GM19463 (cell line): ENCODE measurements around the gene DNAH8.
"Not testable (repeated sequence)": the region's sequence is repeated elsewhere in the genome, so short reads cannot be mapped to it uniquely, and the experiment has no call there.

Experiments used
- ATAC-seq: cut with Tn5 transposase; IDR thresholded peaks from one replicate; pipeline ENCODE4 v1.9.1; 2021; ENCODE audit warnings: mild to moderate bottlenecking, moderate library complexity; ENCODE audit not compliant: unreplicated experiment

DNAH8 gene

DNA sequence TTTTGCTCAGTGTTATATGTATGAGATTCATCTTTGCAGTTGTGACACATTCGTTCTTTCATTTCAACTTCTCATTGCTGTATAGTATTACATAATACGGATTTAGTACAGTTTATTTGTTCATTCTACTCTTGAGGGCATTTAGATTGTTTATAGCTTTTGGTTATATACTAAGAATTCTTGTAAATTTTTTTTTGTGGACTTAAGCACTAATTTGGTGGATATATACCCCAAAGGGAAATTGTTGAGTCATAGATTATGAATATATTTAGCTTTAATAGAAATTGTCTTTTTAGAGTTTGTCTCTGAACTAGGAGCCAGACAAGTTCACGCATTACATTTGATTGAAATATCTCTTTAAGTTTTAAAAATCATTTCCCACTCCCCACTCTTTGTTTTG lies 79.6 kb downstream of the DNAH8 start:
- no peak for ATAC-seq

DNA sequence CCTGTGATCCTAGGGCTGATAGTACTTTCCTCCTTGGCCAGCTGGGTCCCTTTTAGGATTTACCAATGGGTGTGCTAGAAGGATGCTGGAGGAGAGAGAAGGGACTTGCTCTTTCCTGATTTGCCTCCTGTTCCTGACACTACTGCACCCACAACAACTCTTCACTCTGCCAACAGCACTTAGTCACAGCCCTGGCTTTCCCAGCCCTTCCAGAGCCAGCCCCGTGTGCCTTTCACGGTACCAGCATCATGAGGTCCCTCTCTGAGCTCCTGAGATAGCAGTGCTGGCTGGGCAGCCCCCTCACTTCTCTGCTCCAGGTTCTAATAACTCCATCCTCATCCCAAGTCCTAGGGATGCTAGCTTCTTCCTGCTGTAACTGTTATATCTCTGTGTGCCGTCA lies 80.9 kb downstream of the DNAH8 start:
- ATAC-seq, result no peak

DNA sequence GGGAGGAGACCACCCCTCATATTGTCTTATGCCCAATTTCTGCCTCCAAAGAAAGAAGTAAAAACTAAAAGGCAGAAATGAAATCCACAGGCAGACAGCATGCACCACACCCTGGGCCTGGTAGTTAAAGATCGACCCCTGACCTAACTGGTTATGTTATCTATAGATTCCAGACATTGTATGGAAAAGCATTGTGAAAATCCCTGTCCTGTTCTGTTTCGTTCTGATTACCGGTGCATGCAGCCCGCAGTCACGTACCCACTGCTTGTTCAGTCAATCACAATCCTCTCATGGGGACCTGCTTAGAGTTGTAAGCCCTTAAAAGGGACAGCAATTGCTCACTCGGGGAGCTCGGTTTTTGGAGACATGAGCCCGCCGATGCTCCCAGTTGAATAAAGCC lies 81.3 kb downstream of the DNAH8 start:
- ATAC-seq, result not testable (repeated sequence)

DNA sequence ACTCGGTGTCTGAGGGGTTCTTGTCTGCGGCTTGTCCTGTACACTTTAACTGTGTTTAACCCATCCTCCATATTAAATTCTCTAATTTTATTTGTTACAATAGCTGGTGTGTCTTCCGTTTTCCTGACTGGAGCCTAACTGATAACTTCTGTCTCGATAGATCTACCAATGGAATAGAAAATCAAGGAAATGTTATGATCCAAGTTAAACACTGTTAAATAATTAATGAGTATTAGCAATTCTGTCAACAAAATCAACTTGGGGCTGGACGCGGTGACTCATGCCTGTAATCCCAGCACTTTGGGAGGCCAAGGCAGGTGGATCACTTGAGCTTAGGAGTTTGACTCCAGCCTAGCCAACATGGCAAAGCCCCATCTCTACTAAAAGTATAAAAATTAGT lies 81.7 kb downstream of the DNAH8 start:
- no peak for ATAC-seq

DNA sequence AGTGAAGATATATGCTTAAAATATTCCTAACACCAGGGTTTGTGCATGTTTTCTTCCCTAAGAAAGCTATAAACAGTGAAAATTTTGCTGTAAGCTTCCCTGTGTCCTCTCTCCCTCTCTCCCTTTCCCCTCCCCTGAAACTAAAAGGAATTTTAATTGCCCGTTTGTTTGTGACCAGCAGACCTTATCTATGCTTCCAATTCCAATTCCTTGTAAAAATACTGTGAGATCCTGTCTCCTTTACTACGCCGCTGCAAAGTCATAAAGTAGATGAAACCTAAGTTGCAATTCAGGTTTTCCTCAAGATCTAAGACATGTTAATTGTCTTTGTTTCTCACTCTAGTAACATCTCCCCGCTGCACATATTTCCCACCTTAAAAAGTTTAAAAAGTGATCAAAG lies 82.3 kb downstream of the DNAH8 start:
- ATAC-seq, result no peak

DNA sequence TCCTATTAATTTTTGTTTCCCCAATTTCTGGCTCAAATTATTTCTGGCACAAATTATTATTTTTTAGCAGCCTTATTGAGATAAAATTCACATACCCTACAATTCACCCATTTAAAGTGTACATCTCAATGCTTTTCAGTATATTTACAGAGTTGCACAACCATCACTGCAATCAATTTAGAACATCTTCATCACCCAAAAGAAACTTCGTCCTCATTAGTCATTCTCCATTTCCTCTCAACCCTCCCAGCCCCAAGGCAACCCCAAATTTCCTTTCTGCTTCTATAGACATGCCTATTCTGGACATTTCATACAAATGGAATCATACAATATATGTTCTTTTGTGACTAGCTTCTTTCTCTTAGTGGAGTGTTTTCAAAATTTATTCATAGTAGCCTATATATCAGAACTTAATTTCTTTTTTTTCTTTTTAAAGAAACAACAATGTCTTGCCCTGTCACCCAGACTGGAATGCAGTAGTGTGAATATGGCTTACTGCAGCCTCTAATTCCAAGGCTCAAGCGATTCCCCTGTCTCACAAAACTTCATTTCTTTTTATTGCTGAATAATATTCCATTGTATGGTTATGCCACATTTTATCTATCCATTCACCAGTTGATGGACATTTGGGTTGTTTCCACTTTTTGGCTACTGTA lies 84.5 kb downstream of the DNAH8 start:
- ATAC-seq, result no peak

DNA sequence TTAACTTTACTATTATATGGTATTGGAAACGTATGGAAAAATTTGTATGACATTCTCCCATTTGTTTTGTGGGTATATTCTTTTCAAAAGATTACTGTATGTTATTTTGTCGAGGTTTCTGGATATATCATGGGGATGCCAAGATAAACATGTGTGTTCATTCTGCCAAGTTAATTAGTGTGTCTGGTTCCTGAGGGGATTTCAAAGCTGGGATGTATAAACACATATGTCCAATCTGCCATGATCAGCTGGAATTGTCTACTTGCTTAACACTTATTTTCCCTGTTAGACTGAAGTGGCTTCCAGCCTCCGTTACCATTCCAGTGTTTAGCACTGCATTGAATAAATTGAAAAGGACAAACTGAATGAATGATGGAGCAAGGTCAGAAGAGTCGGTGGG lies 86.2 kb downstream of the DNAH8 start:
- no peak for ATAC-seq

DNA sequence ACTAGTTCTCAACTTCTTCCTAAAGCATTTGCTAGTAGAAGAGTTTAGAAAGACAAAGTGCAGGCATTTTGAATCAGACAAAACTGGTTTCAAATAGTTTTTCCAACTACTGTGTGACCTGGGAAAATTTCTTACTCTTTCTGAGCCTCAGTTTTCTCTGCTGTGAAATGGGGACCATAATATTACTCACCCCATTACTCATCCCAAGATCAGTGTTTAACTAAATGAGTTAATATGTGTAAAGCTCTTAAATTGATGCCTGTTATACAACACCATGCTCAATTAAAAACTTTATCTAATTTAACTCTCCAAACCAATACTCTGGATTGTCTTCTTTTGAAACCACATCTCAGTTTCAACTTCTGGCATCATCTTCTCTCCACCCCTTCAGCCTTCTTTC lies 87.4 kb downstream of the DNAH8 start:
- ATAC-seq, result no peak

DNA sequence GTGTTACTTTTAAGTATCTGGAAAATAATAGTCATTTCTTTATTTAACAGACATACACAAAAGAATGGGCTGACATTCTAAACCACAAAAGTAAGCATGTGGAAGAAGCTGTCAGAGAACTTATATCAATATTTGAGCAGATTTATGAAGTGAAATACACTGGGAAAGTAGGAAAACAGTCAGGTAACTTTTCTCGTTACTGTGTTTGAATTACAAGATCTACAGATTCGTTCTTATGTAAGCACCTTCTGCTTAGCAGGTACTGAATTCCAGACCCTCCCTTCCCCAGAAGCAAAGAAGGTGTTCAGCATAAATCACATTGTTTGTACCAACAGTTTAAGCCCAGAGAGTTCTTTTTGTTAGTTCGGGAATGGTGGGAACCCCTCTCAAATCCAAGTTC lies 88.0 kb downstream of the DNAH8 start:
- ATAC-seq, result no peak

DNA sequence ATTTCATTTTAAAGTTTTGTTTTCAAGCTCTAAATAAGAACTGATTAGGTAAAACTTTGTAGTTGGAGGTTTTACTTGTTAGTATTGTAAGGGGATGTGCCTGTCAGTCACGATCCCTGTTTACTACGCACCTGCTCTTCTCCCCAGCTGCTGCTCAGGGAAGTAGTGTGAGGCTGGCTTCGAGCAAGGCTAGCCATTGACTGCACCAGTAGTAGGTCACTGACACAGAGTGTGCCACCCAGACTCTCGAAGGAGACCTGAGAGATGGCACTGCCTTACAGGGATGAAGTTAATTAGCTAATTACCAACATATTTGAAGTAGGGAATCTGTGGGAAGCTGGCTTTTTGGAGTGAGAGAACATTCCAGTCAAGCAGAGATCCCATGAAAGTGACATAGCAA lies 89.2 kb downstream of the DNAH8 start:
- ATAC-seq, result no peak

DNA sequence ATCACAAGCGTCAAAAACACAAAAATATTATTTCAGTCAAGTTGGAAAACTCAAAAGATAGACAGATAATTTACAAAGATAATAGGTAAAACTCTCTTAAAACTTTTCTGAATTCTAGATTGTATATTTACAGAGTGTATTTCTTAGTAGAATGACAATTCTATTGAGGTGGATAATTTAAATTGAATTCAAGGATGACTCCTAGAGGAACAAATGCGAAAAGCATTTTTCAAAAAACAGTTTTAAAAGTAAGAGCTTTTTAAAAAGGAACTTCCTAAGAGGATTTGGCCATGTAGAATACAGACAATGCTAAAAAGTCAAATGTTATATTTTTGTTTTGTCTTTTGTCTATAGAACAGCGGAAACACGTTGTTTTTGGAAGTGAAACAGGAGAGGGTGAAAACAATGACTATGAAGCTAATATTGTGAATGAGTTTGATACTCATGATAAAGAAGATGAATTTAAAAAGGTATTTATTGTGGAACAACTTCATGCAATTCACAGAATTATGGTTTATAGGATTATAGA lies 90.1 kb downstream of the DNAH8 start:
- no peak for ATAC-seq

DNA sequence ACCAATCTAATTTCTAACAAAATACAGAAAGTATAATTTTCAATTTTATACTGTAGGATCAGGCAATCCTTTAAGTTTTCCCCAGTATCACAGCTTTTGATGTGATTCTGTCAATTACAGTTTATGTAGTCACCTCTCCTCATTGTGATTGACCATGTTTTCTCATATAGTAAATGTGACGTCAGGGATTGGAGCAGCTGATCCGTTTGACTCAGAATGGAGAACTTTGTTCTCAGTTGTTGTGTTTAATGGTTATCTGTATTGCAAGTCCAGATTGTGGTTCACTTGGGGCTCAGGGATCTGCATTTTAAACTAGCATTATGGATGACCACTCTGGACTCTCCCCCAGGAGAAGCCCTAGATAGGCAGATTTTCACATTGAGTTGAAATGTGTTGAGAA lies 90.6 kb downstream of the DNAH8 start:
- ATAC-seq, result no peak

DNA sequence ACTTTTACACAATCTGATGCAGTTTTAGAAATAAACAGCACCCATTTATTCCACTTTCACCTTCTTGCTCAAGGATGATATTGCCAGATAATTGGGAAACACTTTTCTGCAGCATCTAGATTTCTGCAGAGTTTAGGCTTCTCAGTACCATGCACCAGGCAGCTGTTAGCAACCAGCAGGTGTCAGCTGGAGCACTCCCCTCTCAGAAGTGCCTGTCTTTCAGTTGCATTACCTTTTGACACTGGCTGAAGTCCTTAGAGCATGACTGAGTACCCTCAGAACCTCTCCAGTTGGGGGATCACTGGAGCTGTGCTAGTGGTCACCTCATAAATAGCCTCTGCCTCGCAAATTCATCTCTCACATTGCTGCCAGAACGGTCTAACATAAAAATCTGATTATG lies 91.2 kb downstream of the DNAH8 start:
- no peak for ATAC-seq

DNA sequence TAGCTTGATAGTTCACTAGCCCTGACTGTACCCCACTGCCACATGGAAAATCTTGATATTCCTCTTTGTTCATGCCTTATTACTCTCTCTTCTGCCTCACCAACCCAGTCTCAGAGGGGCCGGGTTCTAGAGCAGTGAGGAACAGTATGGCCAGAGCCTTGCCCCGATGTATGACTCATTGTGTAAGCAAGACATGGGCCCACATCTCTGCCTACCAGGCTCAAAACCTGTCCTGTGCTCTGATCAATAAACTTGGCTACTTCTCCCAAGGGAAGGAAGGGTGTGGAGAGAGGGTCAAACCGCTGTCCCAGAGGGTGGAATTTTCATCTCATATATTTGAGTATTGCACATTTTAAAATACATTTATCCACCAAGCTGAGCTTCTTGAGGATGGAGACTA lies 91.7 kb downstream of the DNAH8 start:
- ATAC-seq, result no peak

DNA sequence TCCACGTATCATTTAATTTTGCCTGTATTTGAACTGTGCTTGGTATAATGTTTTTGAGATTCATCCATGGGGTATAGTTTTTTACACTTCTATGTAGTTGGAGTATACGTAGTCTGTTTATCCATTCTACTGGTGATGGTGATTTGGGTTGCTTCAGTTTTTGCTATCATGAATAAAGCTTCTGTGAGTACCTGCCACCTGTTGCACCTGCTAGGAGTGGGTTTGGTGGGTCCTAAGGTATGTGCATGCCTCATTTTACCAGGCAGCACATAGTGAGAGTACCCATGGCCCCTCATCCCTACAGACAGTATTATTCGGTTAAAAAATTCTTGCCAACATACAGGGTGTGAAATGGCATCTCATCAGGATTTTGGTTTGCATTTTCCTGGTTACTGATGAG lies 92.9 kb downstream of the DNAH8 start:
- no peak for ATAC-seq

DNA sequence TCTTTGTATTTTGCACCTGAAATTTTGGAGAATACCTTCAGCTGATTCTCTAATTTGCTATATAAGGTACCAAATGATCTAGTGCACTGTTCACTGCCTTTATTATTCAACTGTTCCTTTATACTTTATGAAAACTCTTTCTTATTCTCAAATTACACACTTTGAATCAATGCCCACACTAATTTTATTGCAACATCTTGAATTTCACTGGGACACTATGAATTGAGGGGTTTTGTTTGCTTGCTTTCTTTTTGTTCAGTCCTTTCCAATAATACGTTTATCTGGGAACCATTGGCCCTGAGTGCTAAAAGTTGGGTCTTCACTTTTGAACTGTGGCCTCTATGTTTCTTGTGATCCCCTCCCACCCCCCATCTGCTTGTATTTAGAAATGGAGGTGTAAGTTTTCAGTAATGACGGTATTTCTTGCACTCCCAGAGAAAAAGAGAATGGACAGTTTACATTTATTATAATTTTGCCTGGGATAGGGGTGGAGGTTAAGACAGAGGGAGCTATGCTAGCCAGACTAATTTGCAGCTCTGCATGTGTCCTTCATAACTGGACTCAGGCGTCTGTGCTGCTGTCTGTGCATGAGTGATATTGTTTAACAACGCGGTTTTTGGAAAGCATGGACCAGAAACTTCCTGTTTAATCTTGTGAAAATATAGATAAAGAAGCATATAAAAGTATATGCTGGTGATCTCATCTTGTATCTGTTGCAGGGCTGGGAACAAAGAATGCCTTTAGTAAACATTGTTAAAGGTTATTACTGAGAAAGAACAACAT lies 98.1 kb downstream of the DNAH8 start:
- ATAC-seq, result no peak

DNA sequence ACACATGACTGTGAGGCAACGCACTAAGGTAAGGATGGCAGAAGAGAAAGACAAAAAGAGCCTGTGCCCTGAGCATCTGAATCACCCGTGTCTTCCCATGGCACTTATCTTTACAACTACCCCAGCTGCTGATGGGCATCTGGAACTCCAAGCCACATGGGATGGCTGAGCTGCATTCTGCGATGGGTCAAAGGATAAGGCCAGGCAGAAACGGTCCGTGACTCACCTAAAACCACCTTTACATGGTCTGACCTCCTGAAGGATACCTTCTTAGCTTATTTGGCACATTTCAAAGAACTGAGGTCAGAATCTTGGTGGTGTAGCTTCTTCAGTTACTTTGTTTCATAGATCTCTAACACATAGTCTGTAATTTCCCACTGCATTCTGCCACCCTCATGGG lies 99.7 kb downstream of the DNAH8 start:
- ATAC-seq, result no peak

DNA sequence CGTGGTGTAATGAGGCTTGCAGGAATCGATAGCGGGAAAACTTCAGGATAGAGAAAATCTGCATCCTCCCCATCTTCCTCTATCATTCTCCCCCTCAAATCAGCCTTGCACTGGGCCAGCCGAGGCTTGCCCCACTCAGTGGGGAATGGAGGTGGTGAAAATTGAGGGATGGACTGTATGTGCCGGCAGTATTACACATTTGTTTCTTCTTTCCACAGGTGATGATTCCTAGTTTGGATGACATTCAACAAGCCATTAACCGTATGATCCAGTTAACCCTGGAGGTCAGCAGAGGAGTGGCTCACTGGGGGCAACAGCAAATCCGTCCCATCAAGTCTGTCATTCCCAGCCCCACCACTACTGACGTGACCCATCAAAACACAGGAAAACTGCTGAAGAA lies 100.1 kb downstream of the DNAH8 start:
- ATAC-seq, result no peak

DNA sequence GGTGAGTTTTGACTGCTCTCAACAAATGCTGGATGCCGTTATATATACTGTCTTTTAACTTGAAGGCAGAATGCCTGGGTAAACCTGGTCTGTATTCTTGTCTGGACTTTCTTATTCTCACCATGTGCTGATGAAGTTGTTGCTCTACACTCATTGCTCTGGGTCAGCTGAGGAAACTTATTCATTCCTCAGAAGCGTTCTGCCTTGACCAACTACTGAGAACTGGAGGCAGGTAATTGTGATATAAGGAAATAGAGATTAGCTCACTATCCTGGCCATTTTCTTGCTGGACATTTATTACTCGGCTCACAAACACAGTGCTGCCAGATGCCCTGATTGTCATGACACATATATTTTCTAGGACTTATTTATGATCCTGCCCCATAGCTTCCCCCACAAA lies 103.6 kb downstream of the DNAH8 start:
- ATAC-seq, result no peak

DNA sequence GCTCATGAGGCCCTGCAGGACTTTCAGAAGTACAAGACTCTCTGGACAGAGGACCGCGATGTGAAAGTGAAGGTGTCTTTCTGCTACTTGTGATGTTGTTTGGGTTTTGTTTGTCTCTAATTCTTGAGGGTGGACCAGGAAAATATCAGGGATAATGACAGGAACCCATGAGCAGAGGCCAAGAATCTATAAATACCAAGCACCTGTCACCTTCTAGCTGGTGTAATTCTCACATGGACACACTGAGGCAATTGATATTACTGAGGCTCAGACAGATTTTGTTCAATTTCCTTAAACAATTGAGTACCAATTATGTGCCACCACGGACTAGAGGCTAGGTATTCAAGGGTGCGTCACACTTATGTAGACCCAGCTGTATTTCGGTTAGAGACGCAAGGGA lies 107.9 kb downstream of the DNAH8 start:
- ATAC-seq, result no peak

DNA sequence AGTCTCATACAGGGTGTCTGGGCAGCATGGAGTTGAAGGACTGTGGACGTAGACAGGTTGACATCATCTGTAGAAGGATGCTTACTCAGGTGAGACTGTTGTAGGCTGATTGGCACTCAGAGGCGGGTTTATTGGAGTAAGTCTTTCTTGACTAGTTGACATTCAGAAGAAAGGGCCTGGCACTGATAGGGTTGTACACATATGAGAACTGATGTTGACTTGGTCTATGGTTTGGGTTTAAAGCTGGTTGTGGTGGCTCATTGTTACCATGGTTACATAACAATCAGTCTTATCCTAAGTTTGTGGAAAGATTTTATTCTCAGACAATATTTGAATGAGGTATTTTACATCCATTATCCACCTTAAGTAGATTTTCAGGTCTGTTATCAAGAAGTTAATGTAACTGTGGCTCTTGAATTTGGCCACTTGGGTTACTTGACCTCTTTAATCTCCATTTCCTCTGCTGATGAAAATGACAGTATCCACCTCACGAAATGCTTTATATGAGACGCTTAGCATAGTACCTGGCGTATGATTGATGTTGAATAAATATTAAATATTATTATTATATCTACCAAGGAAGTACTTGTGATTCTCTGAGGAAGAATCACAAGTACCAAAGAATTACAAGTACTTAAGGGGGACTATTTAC lies 109.3 kb downstream of the DNAH8 start:
- no peak for ATAC-seq

DNA sequence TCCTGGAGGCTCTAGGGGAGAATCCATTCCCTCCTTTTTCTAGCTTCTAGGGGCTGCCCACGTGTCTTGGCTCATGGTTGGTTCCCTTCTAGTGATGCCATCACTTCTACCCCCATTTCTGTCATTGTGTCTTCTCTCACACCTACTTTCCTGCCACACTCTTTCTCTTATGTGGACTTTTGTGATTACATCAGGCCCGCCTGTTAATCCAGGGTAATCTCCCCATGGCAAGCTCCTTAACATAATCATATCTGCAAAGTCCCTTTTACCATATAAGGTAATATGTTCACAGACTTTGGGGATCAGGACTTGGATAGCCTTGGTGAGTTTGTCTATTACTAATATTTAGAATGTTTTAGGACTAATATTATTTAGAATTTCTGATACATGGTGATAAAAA lies 111.9 kb downstream of the DNAH8 start:
- no peak for ATAC-seq
